NK-92 treated with Interleukin-12 subunit alpha and Interleukin-12 subunit beta, amount 100 ng/mL, for 24 hours (cell line): ENCODE measurements around the gene ATOX1.

Experiments used
- DNase-seq: peaks from one replicate; lab custom pipeline; 2025; lab: John Stamatoyannopoulos, UW

Gene ATOX1

GRCh38 chr5:151770383-151771258, 12.2 kb upstream of the ATOX1 start:
- DNase-seq, result peak; percentile 73

- DNase-seq, result no peak
Measured at GRCh38 chr5:151766975-151767374, 8.5 kb upstream of the ATOX1 start.

GRCh38 chr5:151764801-151765200, 6.4 kb upstream of the ATOX1 start:
- no peak for DNase-seq

- no peak for DNase-seq
Measured at GRCh38 chr5:151758141-151758429, 346 bp downstream of the ATOX1 start.

GRCh38 chr5:151757233-151758140, 944 bp downstream of the ATOX1 start:
- no peak for DNase-seq

- DNase-seq, result no peak
Measured at GRCh38 chr5:151755383-151755782, 3.0 kb downstream of the ATOX1 start.

GRCh38 chr5:151751593-151751992, 6.8 kb downstream of the ATOX1 start:
- DNase-seq, result no peak

GRCh38 chr5:151751091-151751490, 7.3 kb downstream of the ATOX1 start:
- no peak for DNase-seq

- no peak for DNase-seq
Measured at GRCh38 chr5:151750121-151750520, 8.3 kb downstream of the ATOX1 start.

- DNase-seq, result peak; percentile 51
Measured at GRCh38 chr5:151745071-151745705, 13.2 kb downstream of the ATOX1 start.

GRCh38 chr5:151743530-151743929, 14.9 kb downstream of the ATOX1 start:
- no peak for DNase-seq

- DNase-seq, result no peak
Measured at GRCh38 chr5:151742870-151743294, 15.5 kb downstream of the ATOX1 start.

- DNase-seq, result no peak
Measured at GRCh38 chr5:151741678-151742423, 16.6 kb downstream of the ATOX1 start.

GRCh38 chr5:151740958-151741373, 17.5 kb downstream of the ATOX1 start:
- DNase-seq, result no peak

GRCh38 chr5:151740336-151740942, 18.0 kb downstream of the ATOX1 start:
- no peak for DNase-seq

- DNase-seq, result no peak
Measured at GRCh38 chr5:151739939-151740335, 18.5 kb downstream of the ATOX1 start.

GRCh38 chr5:151739395-151739794, 19.0 kb downstream of the ATOX1 start:
- DNase-seq, result no peak

- DNase-seq, result no peak
Measured at GRCh38 chr5:151738125-151738848, 20.1 kb downstream of the ATOX1 start.

GRCh38 chr5:151737431-151737830, 21.0 kb downstream of the ATOX1 start:
- no peak for DNase-seq

GRCh38 chr5:151735646-151736045, 22.8 kb downstream of the ATOX1 start:
- DNase-seq, result no peak

- DNase-seq, result no peak
Measured at GRCh38 chr5:151734064-151734408, 24.4 kb downstream of the ATOX1 start.
